HG03558 (cell line): ENCODE data around the gene ALDOA.
"Not testable (repeated sequence)": the region's sequence is repeated elsewhere in the genome, so short reads cannot be mapped to it uniquely, and the experiment has no call there.

Experiments
- ATAC-seq: cut with Tn5 transposase; IDR thresholded peaks from one replicate; pipeline ENCODE4 v1.9.1; 2021; ENCODE audit warnings: moderate number of reproducible peaks; ENCODE audit not compliant: unreplicated experiment; ENCODE audit errors: extremely low read depth

The ALDOA gene

GRCh38 chr16:30113031-30113710 is 47.6 kb downstream of the ALDOA start, which contains the start of gene GDPD3:
GDPD3 (minus strand) TSS chr16:30113537; CDS start chr16:30113478, 59 bp downstream.
- no peak for ATAC-seq

DNA sequence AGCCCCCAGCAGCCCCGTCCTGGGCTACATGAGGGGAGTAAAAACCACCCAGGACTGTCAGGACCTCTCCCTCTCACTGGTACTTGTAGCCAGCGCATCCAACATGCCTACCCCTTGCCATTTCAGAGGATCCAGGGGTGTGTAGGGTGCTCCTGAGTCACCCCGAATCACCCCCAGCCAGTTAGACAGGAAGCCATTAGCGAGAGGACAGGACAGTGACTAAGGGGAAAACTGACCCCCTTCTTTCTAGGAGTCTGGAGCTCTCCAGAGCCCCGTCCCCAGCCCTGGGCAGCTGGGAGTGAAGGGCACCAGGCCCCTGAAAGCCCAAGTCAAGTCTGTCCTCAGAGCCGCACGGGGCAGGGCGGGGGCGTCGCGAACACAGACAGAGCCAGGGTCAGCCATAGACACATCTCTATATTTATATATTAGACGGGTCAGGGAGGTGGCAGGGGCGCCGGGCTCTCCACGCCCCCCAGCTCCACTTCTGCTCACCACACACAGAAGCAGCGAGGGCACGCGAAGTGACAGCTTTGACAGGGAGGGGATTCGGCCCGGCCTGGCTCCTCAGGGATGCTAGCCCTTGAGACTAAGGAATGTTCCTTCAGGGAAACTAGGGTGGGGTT is 48.3 kb downstream of the ALDOA start:
- ATAC-seq = no peak

- ATAC-seq = no peak
Measured at GRCh38 chr16:30114411-30114810, 48.9 kb downstream of the ALDOA start.

DNA sequence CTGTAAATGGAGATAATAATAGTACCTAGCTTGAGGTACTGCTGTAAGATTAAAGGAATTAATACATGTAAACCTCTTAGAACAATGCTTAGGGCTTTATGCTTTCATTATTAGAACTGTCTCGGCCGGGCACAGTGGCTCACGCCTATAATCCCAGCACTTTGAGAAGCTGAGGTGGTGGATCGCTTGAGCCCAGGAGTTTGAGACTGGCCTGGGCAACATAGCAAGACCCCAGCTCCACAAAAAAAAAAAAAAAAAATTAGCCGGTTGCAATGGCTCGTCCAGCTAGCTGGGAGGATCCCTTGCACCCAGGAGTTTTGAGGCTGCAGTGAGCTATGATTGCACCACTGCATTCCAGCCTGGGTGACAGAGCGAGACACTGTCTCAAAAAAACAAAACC is 49.3 kb downstream of the ALDOA start:
- not testable (repeated sequence) for ATAC-seq

DNA sequence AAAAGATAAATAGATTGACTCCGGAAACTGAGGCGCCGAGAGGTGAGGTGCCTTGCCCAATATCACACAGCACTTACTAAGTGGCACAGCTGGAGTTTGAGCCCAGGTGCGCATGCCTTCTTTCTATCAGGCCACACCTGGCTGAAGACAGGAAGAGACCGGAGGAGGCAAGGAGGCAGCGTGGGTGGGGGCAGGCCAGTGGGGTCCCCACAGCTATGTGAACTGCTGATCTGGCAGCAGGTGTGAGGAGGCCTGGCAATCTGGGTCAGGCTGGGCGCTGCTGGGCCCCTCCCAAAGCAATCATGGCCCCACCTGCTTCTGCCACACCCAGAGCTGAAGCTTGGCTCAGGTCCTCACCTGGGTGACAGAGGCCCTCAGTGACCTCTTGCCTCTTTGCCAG is 49.7 kb downstream of the ALDOA start:
- no peak for ATAC-seq

GRCh38 chr16:30116291-30117207 is 51.0 kb downstream of the ALDOA start:
- no peak for ATAC-seq

DNA sequence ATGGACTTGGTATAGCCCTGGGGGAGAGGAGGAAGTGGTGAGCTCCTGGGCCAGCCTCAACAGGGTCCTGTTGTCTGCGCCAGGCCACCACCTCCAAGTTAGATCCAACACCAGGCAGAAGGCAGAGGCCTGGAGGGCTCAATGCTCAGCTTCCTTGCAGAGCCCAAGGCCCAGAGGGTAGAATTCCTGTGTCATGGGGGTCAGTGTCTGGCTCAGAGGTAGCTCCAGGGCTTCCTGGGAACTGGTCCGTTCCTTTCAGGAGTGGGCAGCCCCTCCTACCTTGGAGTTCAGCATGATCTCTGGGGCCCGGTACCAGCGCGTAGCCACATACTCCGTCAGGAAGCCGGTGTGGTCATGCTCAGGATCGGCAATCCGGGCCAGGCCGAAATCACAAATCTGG is 52.2 kb downstream of the ALDOA start:
- ATAC-seq = no peak

DNA sequence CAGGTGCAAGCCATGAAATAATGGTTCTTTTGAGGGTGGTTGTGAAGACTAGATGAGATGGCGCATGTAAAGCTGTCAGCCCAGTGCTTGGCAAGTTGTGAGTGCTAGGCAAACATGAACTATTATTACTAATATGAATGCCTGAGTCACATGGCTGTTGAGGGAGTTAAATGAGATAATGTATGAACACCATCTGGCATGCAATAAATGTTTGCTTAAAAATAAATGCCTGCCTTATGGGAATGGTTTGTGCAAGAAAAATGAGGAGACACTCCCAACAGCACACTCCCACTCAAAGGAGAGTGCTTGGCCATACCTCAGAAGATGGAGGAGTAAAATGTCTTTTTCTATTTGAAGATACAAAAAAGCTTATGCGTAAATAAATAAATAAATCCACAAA is 53.9 kb downstream of the ALDOA start:
- ATAC-seq = no peak
